Measurements from ENCODE around the gene ADCY2. TPM values are rescaled to one million over a fixed set of nuclear protein-coding genes. Genes with fewer than 3 reads are reported as not detected.

Gene ADCY2
- total and polyA plus RNA-seq, 4 experiments from 2014 or later = not detected

DNA sequence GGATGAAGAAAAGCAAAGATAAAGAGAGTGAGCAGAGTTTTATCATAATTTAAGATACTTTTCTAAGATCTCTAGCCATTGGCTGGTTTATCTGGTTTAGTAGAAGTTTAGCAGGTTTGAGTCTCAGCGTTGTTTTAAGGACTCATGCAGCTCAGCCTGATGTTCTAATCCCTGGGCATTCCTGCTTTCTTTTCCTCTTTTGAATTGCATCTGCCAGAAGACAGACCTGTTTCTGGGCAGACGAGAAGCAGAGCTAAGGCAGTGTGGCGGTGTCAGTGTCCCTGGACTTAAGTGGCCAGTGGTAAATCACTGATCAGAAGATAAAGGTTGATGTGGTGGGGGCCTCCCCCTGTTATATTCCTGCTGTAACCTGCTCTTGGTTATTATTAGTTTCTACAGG lies 138.6 kb downstream of the ADCY2 start:
- peaks cover 0 to 5% (median 0%) of the 10 kb centered on the region in 8 donors for H3K9me3 Mint-ChIP-seq
- H3K9me3 ChIP-seq (ENCODE audit: control insufficient read depth in 1 of 2, low read length in 2 of 2) = no peaks in the 10 kb centered on the region
- H3K4me3 ChIP-seq (ENCODE audit: low read length in 2 of 2) = no peak overlapping the region
- intact Hi-C loops (cut with micrococcal nuclease) = no loop called here
- H3K36me3 ChIP-seq (ENCODE audit: insufficient read depth, low read length) = no peaks in the 10 kb centered on the region
- H3K4me3 Mint-ChIP-seq = no peak overlapping the region
- H3K27me3 ChIP-seq (ENCODE audit: insufficient read depth, low read length) = no peaks in the 10 kb centered on the region
- H3K27me3 Mint-ChIP-seq = peaks cover 0 to 2% of the 10 kb centered on the region in 2 donors
- no peaks in the 10 kb centered on the region for H3K4me1 Mint-ChIP-seq
- CTCF ChIA-PET (ENCODE audit: partially characterized antibody) = no interaction called here
- POLR2A ChIA-PET (ENCODE audit: partially characterized antibody) = no interaction called here
- DNase-seq = no peak
- no peak overlapping the region for H3K27ac ChIP-seq (ENCODE audit: low read depth, low read length)
- no peak overlapping the region for H3K27ac Mint-ChIP-seq
- H3K36me3 Mint-ChIP-seq = no peaks in the 10 kb centered on the region
- H3K4me1 ChIP-seq (ENCODE audit: insufficient read depth, low read length) = no peaks in the 10 kb centered on the region

- H3K4me1 ChIP-seq (ENCODE audit: insufficient read depth, low read length) = no peaks in the 10 kb centered on the region
- CTCF ChIA-PET (ENCODE audit: partially characterized antibody) = interaction anchor here (1.0 kb wide), 1 partner anchor 9 kb away, joined by 3 read pairs; no protein-coding TSS in a partner anchor
- Mint-ChIP-seq H3K27ac (no peak overlapping the region), H3K4me3 (no peak overlapping the region), H3K9me3 (no peaks in the 10 kb centered on the region), H3K36me3 (no peaks in the 10 kb centered on the region), H3K4me1 (no peaks in the 10 kb centered on the region), H3K27me3 (peaks cover 0 to 3% of the 10 kb centered on the region in 2 donors)
- intact Hi-C loops (cut with micrococcal nuclease) = no loop called here
- no peak overlapping the region for H3K27ac ChIP-seq (ENCODE audit: low read depth, low read length)
- no peaks in the 10 kb centered on the region for H3K36me3 ChIP-seq (ENCODE audit: insufficient read depth, low read length)
- no peak for DNase-seq
- H3K27me3 ChIP-seq (ENCODE audit: insufficient read depth, low read length) = no peaks in the 10 kb centered on the region
- POLR2A ChIA-PET (ENCODE audit: partially characterized antibody) = no interaction called here
- H3K4me3 ChIP-seq (ENCODE audit: low read length in 2 of 2) = no peak overlapping the region
- no peaks in the 10 kb centered on the region for H3K9me3 ChIP-seq (ENCODE audit: control insufficient read depth in 1 of 2, low read length in 2 of 2)
These were observed 141.6 kb downstream of the ADCY2 start for GRCh38 chr5:7537573-7537972.

DNA sequence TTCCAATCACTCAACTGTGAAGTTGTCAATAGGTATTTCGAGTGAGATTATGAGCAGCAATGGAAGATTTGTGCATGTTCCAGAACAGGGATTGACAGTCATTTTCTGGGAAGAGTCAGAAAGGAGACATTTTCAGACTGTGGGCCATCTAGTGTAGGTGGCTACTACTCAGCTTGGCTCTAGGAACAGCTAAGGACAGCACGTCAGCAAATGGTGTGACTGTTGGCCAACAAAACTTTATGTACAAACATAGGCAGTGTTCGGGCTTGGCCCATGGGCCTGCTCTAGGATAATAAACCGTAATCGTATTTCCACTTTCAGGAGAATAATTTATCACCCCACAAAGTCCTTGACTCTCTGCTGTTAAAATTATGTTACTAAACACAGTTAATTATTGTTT lies 143.6 kb downstream of the ADCY2 start:
- Histone ChIP-seq H3K27me3 (ENCODE audit: insufficient read depth, low read length) (no peaks in the 10 kb centered on the region), H3K27ac (ENCODE audit: low read depth, low read length) (no peak overlapping the region), H3K9me3 (ENCODE audit: control insufficient read depth in 1 of 2, low read length in 2 of 2) (no peaks in the 10 kb centered on the region), H3K4me3 (ENCODE audit: low read length in 2 of 2) (no peak overlapping the region), H3K36me3 (ENCODE audit: insufficient read depth, low read length) (no peaks in the 10 kb centered on the region), H3K4me1 (ENCODE audit: insufficient read depth, low read length) (no peaks in the 10 kb centered on the region)
- DNase-seq = no peak
- Mint-ChIP-seq H3K4me3 (no peak overlapping the region), H3K27me3 (peaks cover 0 to 3% of the 10 kb centered on the region in 2 donors), H3K27ac (no peak overlapping the region), H3K9me3 (no peaks in the 10 kb centered on the region), H3K36me3 (no peaks in the 10 kb centered on the region), H3K4me1 (no peaks in the 10 kb centered on the region)
- intact Hi-C loops (cut with micrococcal nuclease) = no loop called here
- POLR2A ChIA-PET (ENCODE audit: partially characterized antibody) = no interaction called here
- CTCF ChIA-PET (ENCODE audit: partially characterized antibody) = no interaction called here

DNA sequence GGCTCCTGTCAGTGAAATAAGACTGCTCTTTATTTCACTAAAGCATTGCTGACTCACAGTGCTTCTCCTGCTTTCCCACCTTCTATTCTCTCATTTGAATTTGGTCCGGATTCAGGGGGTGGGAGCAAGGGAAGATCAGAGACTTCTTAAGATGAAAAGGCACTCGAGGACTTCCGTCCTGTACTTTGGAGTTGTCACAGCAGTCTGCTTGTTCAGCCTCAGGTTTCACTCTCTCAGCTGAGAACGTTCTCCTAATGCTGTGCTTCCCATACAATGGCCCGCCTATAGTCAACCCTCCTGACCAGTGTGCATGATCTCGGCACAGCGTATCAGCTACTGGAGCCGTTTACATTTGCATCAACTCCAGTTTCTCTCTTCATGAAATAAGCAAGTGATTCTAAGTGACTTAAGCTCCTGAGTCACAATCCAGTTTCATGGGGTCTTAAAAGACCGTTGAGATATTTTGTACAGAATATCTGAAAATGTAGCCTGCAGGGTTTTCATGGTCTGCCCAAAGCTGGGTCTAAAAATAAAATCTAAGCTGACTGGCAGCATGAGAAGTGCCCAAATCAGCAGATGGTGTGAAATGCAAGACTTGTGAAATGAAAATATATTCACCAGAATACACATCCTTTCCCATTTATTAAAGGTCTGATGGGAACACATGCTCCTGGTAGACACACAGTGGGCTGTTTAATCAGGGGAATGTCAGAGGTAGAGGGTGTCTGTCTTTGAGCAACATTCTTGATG lies 145.0 kb downstream of the ADCY2 start:
- ChIA-PET CTCF (ENCODE audit: partially characterized antibody) (no interaction called here), POLR2A (ENCODE audit: partially characterized antibody) (no interaction called here)
- Mint-ChIP-seq H3K9me3 (no peaks in the 10 kb centered on the region), H3K4me1 (no peaks in the 10 kb centered on the region), H3K27me3 (peaks cover 0 to 3% of the 10 kb centered on the region in 2 donors), H3K36me3 (no peaks in the 10 kb centered on the region), H3K27ac (no peak overlapping the region), H3K4me3 (no peak overlapping the region)
- H3K4me1 ChIP-seq (ENCODE audit: insufficient read depth, low read length) = no peaks in the 10 kb centered on the region
- DNase-seq = no peak
- no peaks in the 10 kb centered on the region for H3K9me3 ChIP-seq (ENCODE audit: control insufficient read depth in 1 of 2, low read length in 2 of 2)
- intact Hi-C loops (cut with micrococcal nuclease) = no loop called here
- H3K4me3 ChIP-seq (ENCODE audit: low read length in 2 of 2) = no peak overlapping the region
- no peaks in the 10 kb centered on the region for H3K27me3 ChIP-seq (ENCODE audit: insufficient read depth, low read length)
- H3K36me3 ChIP-seq (ENCODE audit: insufficient read depth, low read length) = no peaks in the 10 kb centered on the region
- no peak overlapping the region for H3K27ac ChIP-seq (ENCODE audit: low read depth, low read length)

DNA sequence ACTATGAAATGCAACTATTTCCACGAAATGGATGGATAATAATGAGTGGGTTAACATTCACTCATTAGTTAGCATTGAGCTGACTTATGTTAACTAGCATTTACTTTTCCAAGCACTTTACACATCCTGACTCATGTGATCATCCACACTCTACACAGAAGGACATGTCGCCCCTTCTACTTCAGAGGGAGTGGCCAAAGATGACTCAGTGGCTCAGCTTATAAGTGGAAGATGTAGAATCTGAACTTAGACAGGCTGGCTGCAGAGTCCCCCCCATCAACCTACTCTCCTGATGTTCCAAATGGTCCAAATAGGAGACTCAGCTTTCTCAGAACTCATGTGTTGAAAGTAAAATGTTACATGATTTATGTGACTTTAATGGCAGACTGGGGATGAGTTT lies 146.0 kb downstream of the ADCY2 start:
- Histone ChIP-seq H3K36me3 (ENCODE audit: insufficient read depth, low read length) (no peaks in the 10 kb centered on the region), H3K9me3 (ENCODE audit: control insufficient read depth in 1 of 2, low read length in 2 of 2) (no peaks in the 10 kb centered on the region), H3K4me1 (ENCODE audit: insufficient read depth, low read length) (no peaks in the 10 kb centered on the region), H3K27ac (ENCODE audit: low read depth, low read length) (no peak overlapping the region), H3K4me3 (ENCODE audit: low read length in 2 of 2) (no peak overlapping the region), H3K27me3 (ENCODE audit: insufficient read depth, low read length) (no peaks in the 10 kb centered on the region)
- no peak overlapping the region for H3K4me3 Mint-ChIP-seq
- no peak overlapping the region for H3K27ac Mint-ChIP-seq
- DNase-seq = no peak
- ChIA-PET POLR2A (ENCODE audit: partially characterized antibody) (no interaction called here), CTCF (ENCODE audit: partially characterized antibody) (no interaction called here)
- H3K4me1 Mint-ChIP-seq = no peaks in the 10 kb centered on the region
- H3K9me3 Mint-ChIP-seq = no peaks in the 10 kb centered on the region
- intact Hi-C loops (cut with micrococcal nuclease) = no loop called here
- H3K36me3 Mint-ChIP-seq = no peaks in the 10 kb centered on the region
- peaks cover 0 to 5% of the 10 kb centered on the region in 2 donors for H3K27me3 Mint-ChIP-seq

- H3K4me3 Mint-ChIP-seq = peak overlapping the region in 1 of 8 donors; percentile 11
- Histone ChIP-seq H3K9me3 (ENCODE audit: control insufficient read depth in 1 of 2, low read length in 2 of 2) (no peaks in the 10 kb centered on the region), H3K4me1 (ENCODE audit: insufficient read depth, low read length) (no peaks in the 10 kb centered on the region), H3K27me3 (ENCODE audit: insufficient read depth, low read length) (no peaks in the 10 kb centered on the region), H3K36me3 (ENCODE audit: insufficient read depth, low read length) (no peaks in the 10 kb centered on the region), H3K4me3 (ENCODE audit: low read length in 2 of 2) (no peak overlapping the region), H3K27ac (ENCODE audit: low read depth, low read length) (no peak overlapping the region)
- no peak overlapping the region for H3K27ac Mint-ChIP-seq
- ChIA-PET CTCF (ENCODE audit: partially characterized antibody) (no interaction called here), POLR2A (ENCODE audit: partially characterized antibody) (no interaction called here)
- no peaks in the 10 kb centered on the region for H3K9me3 Mint-ChIP-seq
- DNase-seq = no peak
- H3K4me1 Mint-ChIP-seq = no peaks in the 10 kb centered on the region
- peaks cover 0 to 4% of the 10 kb centered on the region in 2 donors for H3K27me3 Mint-ChIP-seq
- no peaks in the 10 kb centered on the region for H3K36me3 Mint-ChIP-seq
- intact Hi-C loops (cut with micrococcal nuclease) = no loop called here
These were observed 150.6 kb downstream of the ADCY2 start for GRCh38 chr5:7546555-7546954.

DNA sequence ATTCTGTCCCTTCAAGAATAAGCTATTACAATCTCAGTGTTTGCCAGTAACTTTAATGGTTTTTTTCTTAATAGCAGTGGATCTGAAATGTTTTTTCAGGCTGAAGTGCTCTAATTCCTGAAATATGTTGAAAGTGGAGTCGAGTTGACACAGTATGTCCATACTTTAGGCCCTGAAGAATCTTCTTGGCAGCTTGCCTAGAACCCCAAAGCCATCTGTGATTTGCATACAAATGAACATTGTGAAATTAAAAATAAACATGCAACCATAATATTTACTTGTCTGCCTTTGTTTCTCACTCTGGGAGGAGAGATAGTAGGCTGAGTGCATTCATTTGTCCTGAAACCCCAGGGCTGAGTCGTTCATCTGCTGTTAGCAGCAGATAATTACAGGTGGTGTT lies 152.7 kb downstream of the ADCY2 start:
- Histone ChIP-seq H3K36me3 (ENCODE audit: insufficient read depth, low read length) (no peaks in the 10 kb centered on the region), H3K9me3 (ENCODE audit: control insufficient read depth in 1 of 2, low read length in 2 of 2) (no peaks in the 10 kb centered on the region), H3K4me3 (ENCODE audit: low read length in 2 of 2) (no peak overlapping the region), H3K27me3 (ENCODE audit: insufficient read depth, low read length) (no peaks in the 10 kb centered on the region), H3K4me1 (ENCODE audit: insufficient read depth, low read length) (no peaks in the 10 kb centered on the region), H3K27ac (ENCODE audit: low read depth, low read length) (no peak overlapping the region)
- intact Hi-C loops (cut with micrococcal nuclease) = no loop called here
- Mint-ChIP-seq H3K4me1 (no peaks in the 10 kb centered on the region), H3K9me3 (no peaks in the 10 kb centered on the region), H3K27ac (no peak overlapping the region), H3K36me3 (no peaks in the 10 kb centered on the region), H3K27me3 (peaks cover 0 to 4% of the 10 kb centered on the region in 2 donors), H3K4me3 (no peak overlapping the region)
- ChIA-PET POLR2A (ENCODE audit: partially characterized antibody) (no interaction called here), CTCF (ENCODE audit: partially characterized antibody) (no interaction called here)
- no peak for DNase-seq

DNA sequence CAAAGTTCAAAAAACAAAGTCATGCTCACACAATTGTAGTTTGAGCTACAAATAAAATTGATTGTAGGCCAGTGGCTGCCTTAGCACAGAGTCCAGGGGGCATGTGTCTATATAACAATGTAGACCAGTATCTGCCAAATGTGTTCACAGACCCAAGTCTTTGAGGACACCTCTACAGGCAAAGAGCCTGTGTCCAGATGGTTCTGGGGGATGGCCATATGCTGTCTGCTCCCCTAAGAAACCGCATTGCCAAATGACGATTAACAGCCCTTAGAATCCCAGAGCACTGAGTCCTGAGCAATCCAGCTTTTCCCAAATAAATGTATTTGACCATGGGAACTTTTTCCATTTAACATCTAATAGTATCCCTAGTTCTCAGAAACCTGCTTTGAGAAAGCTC lies 169.6 kb downstream of the ADCY2 start:
- intact Hi-C loops (cut with micrococcal nuclease) = no loop called here
- Histone ChIP-seq H3K36me3 (ENCODE audit: insufficient read depth, low read length) (no peaks in the 10 kb centered on the region), H3K4me1 (ENCODE audit: insufficient read depth, low read length) (no peaks in the 10 kb centered on the region), H3K4me3 (ENCODE audit: low read length in 2 of 2) (no peak overlapping the region), H3K27ac (ENCODE audit: low read depth, low read length) (no peak overlapping the region), H3K27me3 (ENCODE audit: insufficient read depth, low read length) (no peaks in the 10 kb centered on the region), H3K9me3 (ENCODE audit: control insufficient read depth in 1 of 2, low read length in 2 of 2) (no peaks in the 10 kb centered on the region)
- H3K27ac Mint-ChIP-seq = no peak overlapping the region
- H3K36me3 Mint-ChIP-seq = no peaks in the 10 kb centered on the region
- H3K4me3 Mint-ChIP-seq = no peak overlapping the region
- peaks cover 0 to 3% (median 0%) of the 10 kb centered on the region in 8 donors for H3K9me3 Mint-ChIP-seq
- no peaks in the 10 kb centered on the region for H3K27me3 Mint-ChIP-seq
- ChIA-PET POLR2A (ENCODE audit: partially characterized antibody) (no interaction called here), CTCF (ENCODE audit: partially characterized antibody) (no interaction called here)
- H3K4me1 Mint-ChIP-seq = no peaks in the 10 kb centered on the region
- no peak for DNase-seq

Data from CD4-positive, alpha-beta memory T cell (primary cell).